SU-DHL-6 (cell line): ENCODE measurements around the gene PHAF1.

Source experiments
- H2AFZ ChIP-seq: fragments of 200-600 bp; sonication (generic); 2 replicates; pipeline ENCODE4 v1.6.1; 2014; ENCODE audit warnings: low read depth, mild to moderate bottlenecking, moderate library complexity, mixed read lengths, antibody characterized with exemption, low read length; ENCODE audit not compliant: severe bottlenecking
- H3F3A ChIP-seq: fragments of 200-600 bp; shearing (Covaris generic); 2 replicates; pipeline ENCODE4 v1.6.0; 2016; ENCODE audit warnings: antibody characterized with exemption, mild to moderate bottlenecking; ENCODE audit not compliant: insufficient read depth
- H3K27ac ChIP-seq: fragments of 200-600 bp; sonication (generic); 2 replicates; pipeline ENCODE4 v1.5.1; 2016; ENCODE audit warnings: low read depth, mild to moderate bottlenecking, low read length, moderate library complexity, mixed read lengths
- H3K27me3 ChIP-seq: fragments of 200-600 bp; sonication (generic), shearing (Covaris generic); 2 replicates; pipeline ENCODE4 v1.6.0; 2014; ENCODE audit warnings: mild to moderate bottlenecking, low read length
- H3K36me3 ChIP-seq: fragments of 200-600 bp; sonication (generic); 2 replicates; pipeline ENCODE4 v1.6.1; 2014; ENCODE audit warnings: mild to moderate bottlenecking, low read length, mixed read lengths
- H3K4me2 ChIP-seq: fragments of 300-600, 200-600 bp; shearing (Covaris generic), sonication (generic); 2 replicates; pipeline ENCODE4 v1.6.0; 2014; ENCODE audit warnings: low read length, low read depth, mild to moderate bottlenecking; ENCODE audit not compliant: poor library complexity, severe bottlenecking
- H3K4me3 ChIP-seq: fragments of 200-600 bp; sonication (generic); 2 replicates; pipeline ENCODE4 v1.5.1; 2014; ENCODE audit warnings: antibody characterized with exemption, low read length, mild to moderate bottlenecking, mixed read lengths; ENCODE audit not compliant: insufficient read depth, poor library complexity, severe bottlenecking
- H3K79me2 ChIP-seq: fragments of 200-600 bp; sonication (generic); 2 replicates; pipeline ENCODE4 v1.6.1; 2014; ENCODE audit warnings: mild to moderate bottlenecking, low read length, moderate library complexity; ENCODE audit not compliant: insufficient read depth
- H3K9ac ChIP-seq: fragments of 200-600 bp; sonication (generic); 2 replicates; pipeline ENCODE4 v1.7.0; 2014; ENCODE audit warnings: mild to moderate bottlenecking, low read length
- H3K9me2 ChIP-seq: fragments of 200-600 bp; sonication (generic); replicated peaks from 2 replicates; pipeline ENCODE4 v1.6.1; 2014; ENCODE audit warnings: low read length; ENCODE audit not compliant: insufficient read depth
- H3K9me3 ChIP-seq: fragments of 200-600 bp; sonication (generic); 2 replicates; pipeline ENCODE4 v1.6.1; 2014; ENCODE audit warnings: low read length, mixed read lengths; ENCODE audit not compliant: insufficient read depth
- H4K20me1 ChIP-seq: fragments of 200-600 bp; sonication (generic); 2 replicates; pipeline ENCODE4 v1.6.1; 2014; ENCODE audit warnings: low read depth, mild to moderate bottlenecking, antibody characterized with exemption, low read length, moderate library complexity, mixed read lengths
- EZH2phosphoT487 ChIP-seq: fragments of 200-600 bp; sonication (generic), shearing (Covaris generic); conservative IDR thresholded peaks from 2 replicates; pipeline ENCODE4 v1.6.1; 2018; ENCODE audit warnings: mild to moderate bottlenecking, antibody characterized with exemption, low read length, moderate library complexity, mixed read lengths
- TF ChIP-seq, protein P1 (sequence below): fragments of 200-600 bp; sonication (generic); IDR thresholded peaks from one replicate; pipeline ENCODE4 v1.5.1; 2017; ENCODE audit warnings: antibody characterized with exemption, mild to moderate bottlenecking, low read length, moderate library complexity; ENCODE audit not compliant: insufficient read depth, poor library complexity, severe bottlenecking

Gene PHAF1

DNA sequence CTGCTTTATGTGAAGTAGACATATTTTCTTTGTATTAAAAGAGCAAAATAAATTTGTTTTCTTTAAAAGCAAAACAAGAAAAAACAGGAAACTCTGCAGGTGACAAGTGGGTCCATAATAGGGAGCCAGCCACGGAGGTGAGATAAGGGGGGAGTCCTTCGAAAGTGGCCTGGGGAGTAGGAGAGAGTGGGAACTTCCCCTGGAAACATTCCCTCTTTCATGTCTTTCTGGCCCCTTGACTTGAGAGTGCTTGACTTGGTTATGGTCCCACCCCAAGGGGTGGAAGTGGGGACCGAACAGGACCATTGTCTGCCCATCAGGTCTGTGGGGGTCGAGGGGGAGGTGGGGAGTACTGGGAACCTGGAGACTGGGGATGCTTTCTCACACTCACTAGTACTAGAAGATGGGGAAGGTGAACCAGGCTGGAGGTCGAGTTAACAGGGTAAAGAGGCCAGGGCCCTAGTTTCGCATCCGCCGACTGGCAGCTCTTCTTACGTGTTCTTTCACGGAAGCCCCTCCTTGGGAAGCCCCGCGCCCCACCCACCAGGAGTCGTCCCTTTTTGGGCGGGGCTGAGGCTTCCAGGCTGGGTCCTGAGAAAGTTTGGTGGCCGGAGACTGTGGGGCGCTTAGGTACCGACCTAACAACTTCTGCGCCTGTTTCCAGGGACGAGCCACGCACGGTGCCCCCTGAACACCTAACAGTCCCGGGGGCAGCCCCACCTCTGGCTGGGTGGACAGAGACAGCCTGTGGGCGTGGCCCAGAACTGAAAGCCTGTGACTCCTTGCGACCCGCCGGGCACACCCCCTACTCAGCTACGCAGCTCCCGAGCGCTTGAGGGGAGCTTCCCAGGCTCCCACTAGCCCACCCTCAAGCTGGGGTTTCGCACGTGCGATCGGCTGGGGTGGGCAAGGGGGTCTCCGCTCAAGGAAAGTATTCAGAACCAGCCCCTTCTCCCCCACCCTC lies 49.2 kb downstream of the PHAF1 start:
- no peaks in the 10 kb centered on the region for H4K20me1 ChIP-seq
- TF ChIP-seq, protein P1, sequence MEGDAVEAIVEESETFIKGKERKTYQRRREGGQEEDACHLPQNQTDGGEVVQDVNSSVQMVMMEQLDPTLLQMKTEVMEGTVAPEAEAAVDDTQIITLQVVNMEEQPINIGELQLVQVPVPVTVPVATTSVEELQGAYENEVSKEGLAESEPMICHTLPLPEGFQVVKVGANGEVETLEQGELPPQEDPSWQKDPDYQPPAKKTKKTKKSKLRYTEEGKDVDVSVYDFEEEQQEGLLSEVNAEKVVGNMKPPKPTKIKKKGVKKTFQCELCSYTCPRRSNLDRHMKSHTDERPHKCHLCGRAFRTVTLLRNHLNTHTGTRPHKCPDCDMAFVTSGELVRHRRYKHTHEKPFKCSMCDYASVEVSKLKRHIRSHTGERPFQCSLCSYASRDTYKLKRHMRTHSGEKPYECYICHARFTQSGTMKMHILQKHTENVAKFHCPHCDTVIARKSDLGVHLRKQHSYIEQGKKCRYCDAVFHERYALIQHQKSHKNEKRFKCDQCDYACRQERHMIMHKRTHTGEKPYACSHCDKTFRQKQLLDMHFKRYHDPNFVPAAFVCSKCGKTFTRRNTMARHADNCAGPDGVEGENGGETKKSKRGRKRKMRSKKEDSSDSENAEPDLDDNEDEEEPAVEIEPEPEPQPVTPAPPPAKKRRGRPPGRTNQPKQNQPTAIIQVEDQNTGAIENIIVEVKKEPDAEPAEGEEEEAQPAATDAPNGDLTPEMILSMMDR = no peak
- no peak for TF ChIP-seq EZH2phosphoT487
- peak overlapping the region; percentile 84 for H2AFZ ChIP-seq
- peak overlapping the region; percentile 78 for H3K4me2 ChIP-seq
- no peaks in the 10 kb centered on the region for H3K36me3 ChIP-seq
- no peaks in the 10 kb centered on the region for H3K27me3 ChIP-seq
- no peaks in the 10 kb centered on the region for H3K9me2 ChIP-seq
- no peaks in the 10 kb centered on the region for H3K79me2 ChIP-seq
- H3K9ac ChIP-seq = peak overlapping the region; percentile 83
- H3K27ac ChIP-seq = no peak overlapping the region
- H3K9me3 ChIP-seq = no peaks in the 10 kb centered on the region
- H3F3A ChIP-seq = peaks cover 16% of the 10 kb centered on the region
- peak overlapping the region; percentile 88 for H3K4me3 ChIP-seq

DNA sequence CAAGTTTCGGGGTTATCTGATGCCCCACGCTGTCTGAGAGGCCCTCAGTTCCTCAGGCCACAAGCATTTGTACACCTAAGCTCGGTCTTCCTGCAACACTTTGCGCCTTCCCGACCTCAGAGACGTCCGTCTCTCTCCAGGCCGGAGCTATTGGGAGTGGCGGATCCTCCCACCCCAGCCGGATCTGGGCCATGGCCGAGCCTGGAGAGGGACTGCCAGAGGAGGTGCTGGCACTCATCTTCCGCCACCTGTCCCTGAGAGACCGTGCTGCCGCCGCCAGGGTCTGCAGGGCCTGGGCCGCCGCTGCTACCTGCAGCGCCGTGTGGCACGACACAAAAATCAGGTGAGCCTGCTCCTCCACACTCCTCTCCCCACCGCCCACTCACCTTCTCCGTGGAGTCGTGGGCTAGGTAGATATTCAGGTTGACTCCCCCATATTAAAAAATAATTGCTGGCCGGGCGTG lies 51.9 kb downstream of the PHAF1 start:
- H3K9me2 ChIP-seq = no peaks in the 10 kb centered on the region
- H3F3A ChIP-seq = peaks cover 16% of the 10 kb centered on the region
- peak overlapping the region; percentile 78 for H3K4me2 ChIP-seq
- no peaks in the 10 kb centered on the region for H3K79me2 ChIP-seq
- H3K27ac ChIP-seq = no peak overlapping the region
- H3K9me3 ChIP-seq = no peaks in the 10 kb centered on the region
- no peaks in the 10 kb centered on the region for H4K20me1 ChIP-seq
- H3K9ac ChIP-seq = no peak overlapping the region
- H3K4me3 ChIP-seq = no peak overlapping the region
- no peaks in the 10 kb centered on the region for H3K36me3 ChIP-seq
- H2AFZ ChIP-seq = no peak overlapping the region
- TF ChIP-seq, protein P1 = no peak
- TF ChIP-seq EZH2phosphoT487 = no peak
- H3K27me3 ChIP-seq = no peaks in the 10 kb centered on the region

DNA sequence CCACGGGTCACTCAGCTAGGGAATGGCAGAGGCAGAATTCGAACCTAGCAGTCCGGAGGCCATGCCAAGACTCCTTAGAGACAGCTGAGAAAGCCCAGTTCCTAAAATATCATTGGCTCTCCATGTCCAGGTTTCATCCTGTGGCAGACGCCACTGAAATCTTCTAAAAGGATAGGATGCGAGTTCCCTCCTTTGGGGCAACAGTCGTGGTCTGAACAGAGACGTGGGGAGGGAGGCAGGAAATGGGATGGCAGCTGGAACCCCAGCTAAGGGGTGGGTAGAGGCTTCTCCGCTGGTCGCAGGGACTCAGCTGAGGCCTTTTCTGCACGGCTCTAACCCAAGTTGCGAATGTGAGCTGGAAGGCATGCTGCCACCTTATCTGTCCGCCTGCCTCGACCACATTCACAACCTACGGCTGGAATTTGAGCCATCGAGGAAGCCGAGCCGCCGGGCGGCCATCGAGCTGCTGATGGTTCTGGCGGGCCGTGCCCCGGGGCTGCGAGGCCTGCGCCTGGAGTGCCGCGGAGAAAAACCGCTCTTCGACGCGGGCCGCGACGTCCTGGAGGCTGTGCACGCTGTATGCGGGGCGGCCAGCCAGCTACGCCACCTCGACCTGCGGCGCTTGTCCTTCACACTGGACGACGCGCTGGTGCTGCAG lies 52.9 kb downstream of the PHAF1 start:
- no peaks in the 10 kb centered on the region for H3K27me3 ChIP-seq

More for the DNA sequence above, 52.9 kb downstream of the PHAF1 start:
- no peak overlapping the region for H2AFZ ChIP-seq
- H3K79me2 ChIP-seq = no peaks in the 10 kb centered on the region
- H3K9ac ChIP-seq = no peak overlapping the region
- H3K9me2 ChIP-seq = no peaks in the 10 kb centered on the region
- peaks cover 16% of the 10 kb centered on the region for H3F3A ChIP-seq
- H3K9me3 ChIP-seq = no peaks in the 10 kb centered on the region
- no peaks in the 10 kb centered on the region for H3K36me3 ChIP-seq
- H4K20me1 ChIP-seq = no peaks in the 10 kb centered on the region
- no peak overlapping the region for H3K4me2 ChIP-seq
- no peak overlapping the region for H3K27ac ChIP-seq
- no peak overlapping the region for H3K4me3 ChIP-seq
- no peak for TF ChIP-seq EZH2phosphoT487
